Occipital lobe (tissue), 2 donors: ENCODE results near the gene GPN1. TPM values are rescaled to one million over a fixed set of nuclear protein-coding genes. Genes with fewer than 3 reads are reported as not detected.
"Not testable (repeated sequence)": the region's sequence is repeated elsewhere in the genome, so short reads cannot be mapped to it uniquely, and the experiment has no call there.

Experiments
- DNase-seq: peaks from one replicate; lab custom pipeline; 2025; lab: John Stamatoyannopoulos, UW
- total RNA-seq: library from RNA; depleted of rRNA; stranded (reverse); fragments of >200 nt; gene quantifications from one replicate; pipeline ENCODE4 v1.2.3, GENCODE V29; 2014

The GPN1 gene
- 29.6 TPM for total RNA-seq

GRCh38 chr2:27628767-27629709 is at the start of gene GPN1, which contains the start of gene CCDC121:
Gene GPN1 (plus strand): TSS chr2:27629050. CDS start chr2:27629059, 9 bp downstream.
Gene CCDC121 (minus strand): TSS chr2:27629012. CDS start chr2:27627799, 1,213 bp downstream.
- DNase-seq: peak; percentile 90

DNA sequence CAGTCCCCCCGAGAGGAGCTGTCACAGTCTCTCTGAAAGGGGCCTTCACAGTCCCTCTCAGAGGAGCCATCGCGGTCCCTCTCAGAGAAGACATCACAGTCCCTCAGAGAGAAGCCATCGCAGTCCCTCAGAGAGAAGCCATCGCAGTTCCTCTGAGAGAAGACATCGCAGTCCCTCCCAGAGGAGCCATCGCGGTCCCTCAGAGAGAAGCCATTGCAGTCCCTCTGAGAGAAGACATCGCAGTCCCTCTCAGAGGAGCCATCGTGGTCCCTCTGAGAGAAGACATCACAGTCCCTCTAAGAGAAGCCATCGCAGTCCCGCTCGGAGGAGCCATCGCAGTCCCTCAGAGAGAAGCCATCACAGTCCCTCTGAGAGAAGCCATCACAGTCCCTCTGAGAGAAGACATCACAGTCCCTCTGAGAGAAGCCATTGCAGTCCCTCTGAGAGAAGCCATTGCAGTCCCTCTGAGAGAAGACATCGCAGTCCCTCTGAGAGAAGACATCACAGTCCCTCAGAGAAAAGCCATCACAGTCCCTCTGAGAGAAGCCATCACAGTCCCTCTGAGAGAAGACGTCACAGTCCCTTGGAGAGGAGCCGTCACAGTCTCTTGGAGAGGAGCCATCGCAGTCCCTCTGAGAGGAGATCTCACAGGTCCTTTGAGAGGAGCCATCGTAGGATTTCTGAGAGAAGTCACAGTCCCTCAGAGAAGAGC is 47.3 kb upstream of the GPN1 start:
- DNase-seq: no peak

DNA sequence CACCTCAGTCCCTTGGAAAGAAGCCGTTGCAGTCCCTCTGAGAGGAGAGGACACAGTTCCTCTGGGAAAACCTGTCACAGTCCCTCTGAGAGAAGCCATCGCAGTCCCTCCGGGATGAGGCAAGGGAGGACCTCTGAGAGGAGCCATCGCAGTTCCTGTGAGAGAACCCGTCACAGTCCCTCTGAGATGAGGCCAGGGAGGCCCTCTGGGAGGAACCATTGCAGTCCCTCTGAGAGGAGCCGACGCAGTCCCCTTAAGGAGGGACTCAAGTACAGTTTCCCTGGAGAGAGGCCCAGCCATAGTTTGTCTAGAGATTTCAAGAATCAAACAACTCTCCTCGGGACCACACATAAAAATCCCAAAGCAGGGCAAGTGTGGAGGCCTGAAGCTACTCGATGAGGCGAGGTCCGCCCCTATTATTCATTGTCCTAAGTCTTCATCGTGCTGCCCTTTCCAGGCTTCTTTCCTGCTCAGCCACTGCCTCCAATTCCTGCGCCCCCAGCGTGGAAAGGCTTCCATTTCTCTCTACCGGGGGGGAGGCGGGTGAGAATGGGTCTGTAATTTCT is 46.6 kb upstream of the GPN1 start:
- no peak for DNase-seq

- peak; percentile 80 for DNase-seq
Observed at GRCh38 chr2:27582695-27583389, 46.0 kb upstream of the GPN1 start, which contains the start of gene ZNF512. Gene ZNF512 (plus strand): TSS chr2:27583042. CDS start chr2:27583113, 71 bp downstream.

DNA sequence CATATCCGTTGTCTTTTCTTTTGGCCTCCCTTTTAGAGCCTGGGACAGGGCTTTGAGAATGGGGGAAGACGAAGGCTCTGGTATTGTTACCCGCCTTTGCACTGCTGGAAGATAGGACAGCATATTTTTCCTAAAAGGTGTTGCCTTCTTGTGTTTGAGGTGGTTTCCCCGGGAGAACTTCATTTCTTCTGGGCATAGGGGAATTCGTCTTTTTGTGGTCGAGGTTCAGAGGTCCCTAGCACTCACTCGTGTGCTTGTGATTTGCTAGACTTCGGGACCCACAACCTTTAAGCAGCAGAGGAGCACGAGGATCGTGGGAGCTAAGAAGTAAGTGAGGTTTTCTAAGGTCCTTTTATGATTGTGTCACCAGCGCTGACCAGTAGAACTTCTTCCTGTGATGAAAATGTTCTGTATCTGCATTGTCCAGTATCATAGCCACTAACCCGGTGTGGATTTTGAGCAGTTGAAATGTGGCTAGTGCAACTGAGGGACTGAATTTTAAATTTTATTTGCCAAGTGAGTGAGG is 45.4 kb upstream of the GPN1 start:
- no peak for DNase-seq

DNA sequence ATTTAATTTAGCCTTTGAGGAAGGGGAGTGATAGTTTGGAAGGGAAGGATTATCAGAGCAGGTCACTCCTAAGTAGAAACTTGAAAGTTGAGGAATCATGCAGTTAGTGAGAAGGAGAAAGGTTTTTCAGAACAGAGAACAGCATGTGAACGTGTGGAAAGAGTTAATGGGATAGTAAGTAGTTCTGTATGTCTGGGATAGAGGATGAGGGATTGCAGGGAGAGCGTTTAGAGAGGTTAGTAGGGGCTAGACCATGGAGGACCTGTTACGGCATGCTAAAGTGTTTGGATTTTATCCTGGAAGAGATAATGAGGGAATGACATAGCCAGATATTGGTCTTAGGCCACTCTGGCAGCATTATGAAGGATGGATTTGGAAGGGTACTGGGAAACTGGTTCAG is 44.3 kb upstream of the GPN1 start:
- no peak for DNase-seq

DNA sequence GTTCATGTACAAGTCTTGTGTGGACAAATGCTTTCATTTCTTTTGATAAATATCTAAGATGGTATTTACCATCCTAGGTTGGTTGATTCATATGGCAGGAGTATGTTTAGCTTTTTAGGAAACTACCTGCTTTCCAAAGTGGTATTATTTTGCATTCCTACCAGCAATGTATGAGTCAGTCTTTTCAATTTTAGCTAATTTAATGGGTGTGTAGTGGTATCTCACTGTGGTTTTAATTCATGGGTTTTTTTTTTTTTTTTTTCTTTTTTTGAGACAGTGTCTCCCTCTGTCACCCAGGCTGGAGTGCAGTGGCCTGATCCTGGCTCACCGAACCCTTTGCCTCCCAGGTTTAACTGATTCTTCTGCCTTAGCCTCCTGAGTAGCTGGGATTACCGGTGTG is 41.8 kb upstream of the GPN1 start:
- no peak for DNase-seq

DNA sequence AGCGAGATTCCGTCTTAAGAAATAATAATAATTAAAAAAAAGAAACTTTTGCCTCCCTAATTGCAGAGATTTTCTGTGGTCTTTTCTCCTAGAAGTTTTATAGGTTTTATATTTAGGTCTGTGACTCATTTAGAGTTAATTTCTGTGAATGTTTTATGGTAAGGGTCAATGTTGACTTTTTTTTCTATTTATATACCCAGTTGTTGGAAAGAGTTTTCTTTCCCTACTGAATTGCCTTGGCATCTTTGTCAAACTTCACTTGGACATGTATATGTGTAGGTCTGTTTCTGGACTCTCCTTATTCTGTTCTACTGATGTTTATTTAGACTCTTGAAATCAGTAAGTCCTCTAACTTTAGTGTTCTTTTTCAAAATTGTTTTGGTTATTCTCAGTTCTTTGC is 40.5 kb upstream of the GPN1 start:
- DNase-seq: no peak

DNA sequence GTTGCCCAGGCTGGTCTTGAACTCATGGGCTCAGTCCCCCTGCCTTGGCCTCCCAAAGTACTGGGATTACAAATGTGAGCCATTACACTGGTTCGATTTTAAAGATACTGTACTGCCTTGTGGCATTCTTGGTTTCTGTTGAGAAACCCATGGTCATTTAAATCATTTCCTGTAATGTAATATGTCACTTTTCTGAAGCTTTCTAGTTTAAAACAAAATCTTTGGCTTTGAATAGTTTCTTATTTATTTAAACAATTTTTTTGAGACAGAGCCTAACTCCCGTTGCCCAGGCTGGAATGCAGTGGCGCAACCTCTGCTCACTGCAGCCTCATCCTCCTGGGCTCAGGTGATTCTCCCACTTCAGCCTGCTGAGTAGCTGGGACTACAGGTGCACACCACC is 37.1 kb upstream of the GPN1 start:
- DNase-seq: no peak

- no peak for DNase-seq
Observed at GRCh38 chr2:27593240-27593639, 35.6 kb upstream of the GPN1 start.

DNA sequence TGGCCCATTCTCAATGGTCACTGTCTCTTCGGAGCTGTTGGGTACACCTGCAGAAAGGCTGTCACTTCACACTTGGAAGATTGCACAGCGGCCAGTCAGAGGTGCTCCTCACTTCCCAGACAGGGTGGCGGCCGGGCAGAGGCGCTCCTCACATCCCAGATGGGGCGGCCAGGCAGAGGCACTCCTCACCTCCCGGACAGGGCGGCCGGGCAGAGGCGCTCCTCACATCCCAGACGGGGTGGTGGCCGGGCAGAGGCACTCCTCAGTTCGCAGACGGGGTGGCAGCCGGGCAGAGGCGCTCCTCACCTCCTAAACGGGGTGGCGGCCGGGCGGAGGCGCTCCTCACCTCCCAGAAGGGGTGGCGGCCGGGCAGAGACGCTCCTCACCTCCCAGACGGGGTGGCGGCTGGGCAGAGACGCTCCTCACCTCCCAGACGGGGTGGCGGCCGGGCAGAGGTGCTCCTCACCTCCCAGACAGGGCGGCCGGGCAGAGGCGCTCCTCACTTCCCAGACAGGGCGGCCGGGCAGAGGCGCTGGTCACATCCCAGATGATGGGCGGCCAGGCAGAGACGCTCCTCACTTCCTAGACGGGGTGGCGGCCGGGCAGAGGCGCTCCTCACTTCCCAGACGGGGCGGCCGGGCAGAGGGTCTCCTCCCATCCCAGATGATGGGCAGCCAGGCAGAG is 34.7 kb upstream of the GPN1 start:
- not testable (repeated sequence) for DNase-seq

GRCh38 chr2:27595412-27595811 is 33.4 kb upstream of the GPN1 start:
- not testable (repeated sequence) for DNase-seq

DNA sequence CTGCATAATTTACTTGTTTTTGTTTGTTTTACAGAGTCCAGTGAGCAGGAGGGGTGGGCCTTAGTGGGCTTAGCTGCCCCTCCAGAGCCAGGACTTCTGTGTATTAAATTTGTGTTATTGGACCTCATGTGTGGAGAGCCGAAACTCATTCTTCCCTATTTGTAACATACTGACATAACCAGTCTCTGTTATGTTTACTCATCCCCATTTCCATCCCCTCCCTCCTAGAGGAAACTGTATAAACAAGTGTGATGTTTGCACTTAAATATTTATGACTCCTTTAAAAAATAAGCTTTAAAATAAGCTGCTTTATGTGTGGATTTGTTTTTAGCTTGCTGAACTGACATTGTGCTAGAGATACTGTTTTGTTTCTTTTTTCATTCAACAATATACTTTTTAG is 32.2 kb upstream of the GPN1 start:
- no peak for DNase-seq

GRCh38 chr2:27606611-27607010 is 22.2 kb upstream of the GPN1 start:
- DNase-seq: no peak

GRCh38 chr2:27613985-27614384 is 14.9 kb upstream of the GPN1 start:
- DNase-seq: no peak

- DNase-seq: no peak
Observed at GRCh38 chr2:27615316-27615715, 13.5 kb upstream of the GPN1 start.

GRCh38 chr2:27621524-27621923 is 7.3 kb upstream of the GPN1 start:
- no peak for DNase-seq

DNA sequence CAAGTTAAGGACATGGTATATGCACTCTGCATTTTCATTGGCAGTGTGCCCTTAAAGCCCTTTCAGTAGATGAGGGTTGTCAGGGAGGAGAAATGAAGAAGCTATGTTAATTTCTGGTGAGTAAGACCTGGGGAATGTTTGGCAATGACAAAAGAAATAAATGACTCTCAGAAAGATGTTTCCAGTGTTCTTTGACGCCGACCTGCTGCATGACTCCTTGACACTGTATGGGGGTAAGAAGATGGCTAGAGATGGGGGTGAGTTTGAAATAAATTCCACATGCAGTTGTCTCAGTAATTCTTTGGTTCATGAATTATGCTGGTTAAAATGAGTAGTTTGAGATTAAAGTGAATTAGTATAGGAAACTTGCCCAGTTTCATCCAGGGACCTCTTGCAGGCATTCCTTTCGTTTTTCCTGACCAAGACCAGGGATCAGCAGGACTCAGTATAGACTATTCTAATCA is 5.9 kb upstream of the GPN1 start:
- DNase-seq: no peak

- no peak for DNase-seq
Observed at GRCh38 chr2:27624943-27625342, 3.9 kb upstream of the GPN1 start.

DNA sequence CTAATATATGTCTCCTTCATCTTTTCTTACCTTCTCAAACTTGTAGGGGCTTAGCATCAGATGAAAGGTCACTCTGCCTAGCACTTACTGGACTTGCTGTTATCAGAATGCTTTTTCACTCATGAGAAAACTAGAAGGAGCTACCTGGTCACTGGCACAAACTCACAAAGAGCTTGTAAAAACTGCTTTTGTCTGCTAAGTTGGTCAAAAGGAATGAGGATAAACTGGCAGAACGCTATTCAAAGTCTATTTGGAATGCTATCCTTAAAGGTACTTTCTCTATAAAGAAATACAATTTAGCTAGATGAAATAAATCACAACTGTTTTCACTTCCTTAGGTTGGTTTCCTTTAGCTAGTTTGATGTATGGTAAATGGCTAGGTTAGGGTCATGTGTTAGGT is 2.5 kb upstream of the GPN1 start:
- DNase-seq: not testable (repeated sequence)
